MM.1S (cell line): ENCODE results near the gene KCNQ5.

Experiments
- DNase-seq: peaks from one replicate; pipeline ENCODE4 v3.0.0-alpha.2; 2015
- H2AFZ ChIP-seq: fragments of 300-600 bp; sonication (generic); 2 replicates; pipeline ENCODE4 v1.6.0; 2016; ENCODE audit warnings: antibody characterized with exemption, low read length
- H3F3A ChIP-seq: fragments of 300-600 bp; sonication (generic); 2 replicates; pipeline ENCODE4 v1.6.1; 2016; ENCODE audit warnings: mild to moderate bottlenecking, antibody characterized with exemption, low read length, moderate library complexity, mixed read lengths; ENCODE audit not compliant: insufficient read depth
- H3K27ac ChIP-seq: fragments of 300-600 bp; sonication (generic); 2 replicates; pipeline ENCODE4 v1.5.1; 2016; ENCODE audit warnings: mild to moderate bottlenecking, low read length
- H3K27me3 ChIP-seq: fragments of 300-600 bp; sonication (generic); replicated peaks from 2 replicates; pipeline ENCODE4 v1.6.0; 2016; ENCODE audit warnings: low read length; ENCODE audit not compliant: insufficient read depth
- H3K36me3 ChIP-seq: fragments of 300-600 bp; sonication (generic); replicated peaks from 2 replicates; pipeline ENCODE4 v1.6.1; 2016; ENCODE audit warnings: mild to moderate bottlenecking, low read length, mixed read lengths; ENCODE audit not compliant: insufficient read depth
- H3K4me1 ChIP-seq: fragments of 300-600 bp; sonication (generic); 2 replicates; pipeline ENCODE4 v1.6.1; 2016; ENCODE audit warnings: low read length, mixed read lengths
- H3K4me2 ChIP-seq: fragments of 300-600 bp; sonication (generic); 2 replicates; pipeline ENCODE4 v1.6.0; 2016; ENCODE audit warnings: low read depth, low read length
- H3K4me3 ChIP-seq: fragments of 300-600 bp; sonication (generic); 2 replicates; pipeline ENCODE4 v1.5.1; 2016; ENCODE audit warnings: low read length, mixed read lengths
- H3K79me2 ChIP-seq: fragments of 300-600 bp; sonication (generic); 2 replicates; pipeline ENCODE4 v1.6.1; 2016; ENCODE audit warnings: mixed run types, low read length, mixed read lengths
- H3K9ac ChIP-seq: fragments of 300-600 bp; sonication (generic); 2 replicates; pipeline ENCODE4 v1.6.1; 2016; ENCODE audit warnings: low read length, mixed read lengths
- H3K9me2 ChIP-seq: fragments of 300-600 bp; sonication (generic); replicated peaks from 2 replicates; pipeline ENCODE4 v1.6.1; 2016; ENCODE audit warnings: mild to moderate bottlenecking, low read length, mixed read lengths; ENCODE audit not compliant: insufficient read depth
- H3K9me3 ChIP-seq: fragments of 300-600 bp; sonication (generic); replicated peaks from 2 replicates; pipeline ENCODE4 v1.6.1; 2016; ENCODE audit warnings: mild to moderate bottlenecking, low read length, mixed read lengths; ENCODE audit not compliant: insufficient read depth
- H4K20me1 ChIP-seq: fragments of 300-600 bp; sonication (generic); 2 replicates; pipeline ENCODE4 v1.6.1; 2016; ENCODE audit warnings: mild to moderate bottlenecking, low read length, moderate library complexity, mixed read lengths; ENCODE audit not compliant: insufficient read depth
- EZH2 ChIP-seq: fragments of 300-600 bp; sonication (generic); optimal IDR thresholded peaks from 2 replicates; pipeline ENCODE3; 2017; ENCODE audit warnings: low read depth, mild to moderate bottlenecking, antibody characterized with exemption, low read length, mixed read lengths
- EZH2phosphoT487 ChIP-seq: fragments of 300-600 bp; sonication (generic); IDR thresholded peaks from 2 replicates; pipeline ENCODE4 v1.6.1; 2018; ENCODE audit warnings: antibody characterized with exemption, low read length
- TF ChIP-seq, protein P1 (sequence below): fragments of 300-600 bp; sonication (generic); IDR thresholded peaks from 2 replicates; pipeline ENCODE4 v1.5.1; 2016; ENCODE audit warnings: antibody characterized with exemption, low read length, mixed read lengths

KCNQ5 gene

DNA sequence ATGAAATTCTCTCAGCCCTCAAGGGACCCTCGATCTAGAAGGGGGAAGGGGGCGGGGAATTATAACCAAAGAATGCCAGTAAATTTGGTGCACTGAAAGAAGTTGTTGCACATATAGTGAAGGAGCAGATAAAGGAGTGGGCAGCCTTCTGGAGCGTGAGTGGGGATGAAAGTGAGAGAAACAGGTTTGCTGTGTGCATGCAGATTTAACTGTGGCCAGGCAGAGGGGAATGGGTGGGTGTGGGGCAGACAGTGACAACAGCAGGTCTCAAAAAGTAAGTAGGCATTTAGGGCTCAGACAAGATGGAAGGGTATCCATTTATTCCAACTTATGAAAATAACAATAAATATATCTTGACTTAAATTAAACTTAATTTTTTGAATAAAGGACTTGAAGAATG is 149.1 kb downstream of the KCNQ5 start:
- no peak overlapping the region for H3K9ac ChIP-seq
- peaks cover 8% of the 10 kb centered on the region; the same call in 1 of the 2 replicates for H3K79me2 ChIP-seq

DNA sequence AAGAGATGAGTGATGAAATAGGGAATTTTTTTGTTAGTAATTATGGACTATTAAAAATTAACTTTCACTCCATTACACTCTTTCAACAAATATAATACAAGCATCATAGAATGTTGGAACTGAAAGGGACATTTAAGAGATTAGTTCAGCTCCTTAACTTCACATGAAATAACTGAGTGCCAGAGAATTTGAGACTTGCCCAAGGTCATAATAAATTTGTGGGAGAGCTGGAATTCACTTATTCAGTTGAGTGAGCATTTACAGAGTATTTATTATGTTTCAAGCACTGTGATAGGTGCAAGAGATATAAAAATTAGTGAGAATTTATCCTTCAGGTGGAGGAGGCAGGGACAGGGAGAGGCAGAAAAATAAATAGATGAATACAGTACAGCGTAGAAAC is 154.6 kb downstream of the KCNQ5 start:
- Histone ChIP-seq H3K9me3 (no peaks in the 10 kb centered on the region), H3K9me2 (no peaks in the 10 kb centered on the region), H3K27ac (no peak overlapping the region), H3K4me2 (no peak overlapping the region), H3K27me3 (no peaks in the 10 kb centered on the region), H3K4me1 (no peaks in the 10 kb centered on the region), H4K20me1 (no peaks in the 10 kb centered on the region), H3F3A (no peaks in the 10 kb centered on the region), H2AFZ (no peak overlapping the region), H3K9ac (no peak overlapping the region), H3K79me2 (peaks cover 9% of the 10 kb centered on the region; the same call in 1 of the 2 replicates), H3K36me3 (no peaks in the 10 kb centered on the region), H3K4me3 (no peak overlapping the region)
- DNase-seq = no peak
- TF ChIP-seq, protein P1, sequence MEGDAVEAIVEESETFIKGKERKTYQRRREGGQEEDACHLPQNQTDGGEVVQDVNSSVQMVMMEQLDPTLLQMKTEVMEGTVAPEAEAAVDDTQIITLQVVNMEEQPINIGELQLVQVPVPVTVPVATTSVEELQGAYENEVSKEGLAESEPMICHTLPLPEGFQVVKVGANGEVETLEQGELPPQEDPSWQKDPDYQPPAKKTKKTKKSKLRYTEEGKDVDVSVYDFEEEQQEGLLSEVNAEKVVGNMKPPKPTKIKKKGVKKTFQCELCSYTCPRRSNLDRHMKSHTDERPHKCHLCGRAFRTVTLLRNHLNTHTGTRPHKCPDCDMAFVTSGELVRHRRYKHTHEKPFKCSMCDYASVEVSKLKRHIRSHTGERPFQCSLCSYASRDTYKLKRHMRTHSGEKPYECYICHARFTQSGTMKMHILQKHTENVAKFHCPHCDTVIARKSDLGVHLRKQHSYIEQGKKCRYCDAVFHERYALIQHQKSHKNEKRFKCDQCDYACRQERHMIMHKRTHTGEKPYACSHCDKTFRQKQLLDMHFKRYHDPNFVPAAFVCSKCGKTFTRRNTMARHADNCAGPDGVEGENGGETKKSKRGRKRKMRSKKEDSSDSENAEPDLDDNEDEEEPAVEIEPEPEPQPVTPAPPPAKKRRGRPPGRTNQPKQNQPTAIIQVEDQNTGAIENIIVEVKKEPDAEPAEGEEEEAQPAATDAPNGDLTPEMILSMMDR = no peak
- no peak for TF ChIP-seq EZH2
- TF ChIP-seq EZH2phosphoT487 = no peak

More for the DNA sequence above, 149.1 kb downstream of the KCNQ5 start:
- H3K27me3 ChIP-seq = no peaks in the 10 kb centered on the region
- H3K4me1 ChIP-seq = peaks cover 22% of the 10 kb centered on the region
- no peaks in the 10 kb centered on the region for H3K36me3 ChIP-seq
- no peak overlapping the region for H3K4me3 ChIP-seq
- H3K9me3 ChIP-seq = no peaks in the 10 kb centered on the region
- TF ChIP-seq EZH2 (no peak), EZH2phosphoT487 (no peak)
- TF ChIP-seq, protein P1 = no peak
- no peaks in the 10 kb centered on the region for H4K20me1 ChIP-seq
- H2AFZ ChIP-seq = no peak overlapping the region
- H3K4me2 ChIP-seq = peak overlapping the region; percentile 20
- no peaks in the 10 kb centered on the region for H3K9me2 ChIP-seq
- H3K27ac ChIP-seq = no peak overlapping the region
- DNase-seq = no peak
- peaks cover 8% of the 10 kb centered on the region for H3F3A ChIP-seq

DNA sequence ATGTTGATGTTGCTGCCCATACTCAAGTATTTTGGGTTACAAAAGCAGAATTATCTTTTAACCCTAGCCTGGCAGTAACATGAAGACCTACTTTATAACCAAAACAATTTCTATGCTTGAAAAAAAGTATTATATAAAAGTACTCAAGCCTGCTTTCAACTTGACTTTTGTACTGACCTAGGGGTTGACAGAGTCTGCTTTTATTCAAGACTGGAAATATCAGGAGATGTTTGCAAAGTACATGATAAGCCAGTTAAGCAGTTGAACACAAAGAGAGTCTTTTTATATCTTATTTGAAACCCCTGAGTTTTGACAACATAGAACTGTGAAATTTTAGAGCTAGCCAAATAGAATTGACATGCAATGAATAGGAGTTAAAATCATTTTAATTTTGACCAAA is 159.8 kb downstream of the KCNQ5 start:
- Histone ChIP-seq H3K36me3 (no peaks in the 10 kb centered on the region), H3K27ac (no peak overlapping the region), H3K9ac (no peak overlapping the region), H3K4me3 (no peak overlapping the region), H2AFZ (no peak overlapping the region), H4K20me1 (no peaks in the 10 kb centered on the region), H3K9me2 (no peaks in the 10 kb centered on the region), H3K9me3 (no peaks in the 10 kb centered on the region), H3K27me3 (no peaks in the 10 kb centered on the region), H3F3A (no peaks in the 10 kb centered on the region), H3K79me2 (0 out of 2 replicates have a peak, but pooled peaks cover 3% of the 10 kb centered on the region), H3K4me1 (no peaks in the 10 kb centered on the region), H3K4me2 (no peak overlapping the region)
- TF ChIP-seq EZH2 (no peak), EZH2phosphoT487 (no peak)
- TF ChIP-seq, protein P1 = no peak
- no peak for DNase-seq
